Activated T-helper 17 cell treated with anti-CD3 and anti-CD28 coated beads, Interleukin-2, amount 50 U/mL, for 72 hours (primary cell): ENCODE measurements around the gene PDE11A. TPM values are rescaled to one million over a fixed set of nuclear protein-coding genes. Genes with fewer than 3 reads are reported as not detected.
A peak's percentile ranks its signal among the peaks of the same experiment; 100 is the strongest.

Experiments used
- ATAC-seq: fragments of 150-1000 bp; cut with Tn5 transposase; replicated peaks from 2 replicates; pipeline ENCODE4 v1.10.0; 2021; ENCODE audit warnings: mild to moderate bottlenecking, moderate library complexity
- H3K27ac Mint-ChIP-seq: one replicate; pipeline ENCODE4 v1.8.0; 2022; ENCODE audit warnings: mixed read lengths
- H3K27me3 Mint-ChIP-seq: one replicate; pipeline ENCODE4 v1.8.0; 2022; ENCODE audit warnings: mixed read lengths
- H3K36me3 Mint-ChIP-seq: one replicate; pipeline ENCODE4 v1.8.0; 2022; ENCODE audit warnings: low read depth, mild to moderate bottlenecking, mixed read lengths
- H3K4me1 Mint-ChIP-seq: one replicate; pipeline ENCODE4 v1.8.0; 2022; ENCODE audit warnings: mixed read lengths
- H3K4me3 Mint-ChIP-seq: one replicate; pipeline ENCODE4 v1.8.0; 2022; ENCODE audit warnings: mild to moderate bottlenecking, mixed read lengths
- H3K9me3 Mint-ChIP-seq: one replicate; pipeline ENCODE4 v1.8.0; 2022; ENCODE audit warnings: mixed read lengths
- total RNA-seq, 2 donors: library from RNA; stranded (reverse); gene quantifications; one replicate each; pipeline ENCODE4 v1.2.3, GENCODE V29; 2022

The PDE11A gene
- under 1 TPM in 1 of 2 donors, not detected in 1; 0.08 TPM for total RNA-seq

DNA sequence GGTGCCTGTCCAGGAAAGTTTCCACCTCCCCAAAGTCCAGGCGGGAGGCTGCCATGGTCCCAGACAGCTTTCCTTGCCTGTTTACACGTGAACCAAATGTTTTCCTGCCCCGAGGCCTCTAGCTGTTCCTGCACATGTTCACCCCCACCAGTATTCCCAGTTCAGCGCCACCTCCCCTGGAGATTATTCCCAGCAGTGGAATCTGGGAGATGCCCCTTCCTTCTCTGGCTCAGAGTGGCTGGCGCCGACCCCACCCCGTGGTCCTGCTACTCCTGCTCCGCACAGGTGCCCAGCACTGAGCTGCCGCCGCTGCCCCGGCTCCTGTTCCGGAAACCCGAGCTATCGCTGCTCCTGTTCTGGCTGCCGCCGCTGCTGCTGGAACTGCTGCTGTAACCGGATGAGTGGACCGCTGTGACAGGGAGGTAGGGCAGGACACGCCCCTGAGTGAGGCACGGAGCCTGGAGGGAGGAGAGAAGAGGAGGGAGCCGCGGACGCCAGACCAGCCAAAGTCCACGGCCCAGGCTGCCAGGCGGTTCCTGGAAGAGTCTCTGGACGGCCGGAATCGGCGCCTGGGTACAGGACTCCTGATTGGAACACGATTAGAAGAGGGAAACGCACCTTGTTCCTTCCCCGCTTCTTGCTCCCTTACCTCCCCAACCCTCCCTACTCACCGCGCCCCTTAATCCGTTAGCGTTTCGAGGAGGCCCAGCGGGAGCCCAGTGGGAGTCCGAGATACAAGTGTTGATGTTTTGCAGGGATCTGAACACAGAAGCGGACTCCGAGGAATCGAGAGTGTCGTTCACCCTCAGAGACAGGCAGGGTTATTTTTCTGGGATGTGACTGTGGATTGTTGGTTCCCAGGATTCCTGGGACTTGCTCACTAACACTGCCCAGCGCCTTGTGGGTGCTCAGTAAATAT lies at the start of gene PDE11A:
TSS of gene PDE11A (minus strand) at position 395 of the 919 bp plus-strand sequence. CDS start at position 55, 340 bp downstream.
- H3K27me3 Mint-ChIP-seq: peaks cover 44% of the 10 kb centered on the region
- no peaks in the 10 kb centered on the region for H3K9me3 Mint-ChIP-seq
- peak within 1 kb of the TSS; percentile 49 for H3K4me3 Mint-ChIP-seq
- H3K27ac Mint-ChIP-seq: no peak within 1 kb of the TSS
- H3K4me1 Mint-ChIP-seq: no peaks in the 10 kb centered on the region
- peak; percentile 90 for ATAC-seq
- no peaks in the 10 kb centered on the region for H3K36me3 Mint-ChIP-seq

DNA sequence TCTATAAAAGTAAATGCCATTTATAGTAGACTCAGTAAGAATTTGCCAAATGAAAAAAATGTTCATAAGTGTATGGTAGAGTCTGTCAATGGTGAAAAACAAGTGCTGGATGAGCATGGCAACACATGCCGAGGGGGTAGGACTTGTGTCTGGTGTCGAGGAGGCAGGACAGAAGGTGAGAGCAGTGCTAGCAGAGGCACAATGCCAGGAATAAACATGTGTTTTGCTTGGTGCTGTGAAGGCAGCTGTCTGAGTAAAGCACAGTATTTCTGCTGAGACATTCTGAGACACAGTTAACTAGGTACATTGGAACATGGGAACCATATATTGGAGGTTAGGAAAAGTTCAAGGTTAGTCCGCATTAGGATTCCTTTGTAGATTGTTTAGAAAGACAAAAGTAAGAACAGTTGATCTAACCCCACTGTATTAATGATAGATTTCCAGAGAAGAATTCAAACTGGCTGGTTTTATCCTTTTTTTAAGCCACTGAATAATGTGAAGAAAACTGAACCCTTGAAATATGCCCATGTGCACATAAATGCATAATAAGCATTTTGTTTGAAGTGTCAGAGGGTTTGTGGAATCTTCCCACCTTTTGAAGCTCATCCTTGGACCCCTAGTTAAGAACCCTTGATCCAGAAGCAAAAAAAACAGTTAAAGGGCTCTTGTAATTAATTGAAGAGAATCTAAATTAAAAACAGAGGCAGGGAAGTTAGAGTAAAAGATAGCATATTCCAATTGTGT lies 46.8 kb upstream of the PDE11A start:
- Mint-ChIP-seq H3K27me3 (no peaks in the 10 kb centered on the region), H3K27ac (peak overlapping the region; percentile 63), H3K4me1 (no peaks in the 10 kb centered on the region), H3K9me3 (no peaks in the 10 kb centered on the region), H3K4me3 (no peak overlapping the region), H3K36me3 (peaks cover 70% of the 10 kb centered on the region)
- ATAC-seq: no peak

DNA sequence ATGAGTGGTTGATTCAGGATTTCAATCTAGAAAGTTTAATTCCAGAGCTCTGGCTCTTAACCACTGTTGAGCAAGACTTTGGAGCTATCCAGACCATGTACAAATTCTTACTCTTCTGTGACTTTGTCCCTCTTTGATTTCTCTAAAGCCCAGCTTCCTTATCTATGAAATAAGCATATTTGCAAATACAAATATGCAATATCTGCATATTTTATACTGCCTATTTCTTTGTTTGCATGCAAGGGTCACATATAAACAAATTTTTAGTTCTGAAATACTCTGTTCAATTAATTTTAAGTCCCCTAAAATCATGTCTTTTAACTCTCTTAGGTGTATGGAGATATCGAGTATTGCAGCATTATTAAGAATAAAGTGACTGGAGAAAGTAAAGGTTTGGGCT lies 45.1 kb upstream of the PDE11A start:
- no peak for ATAC-seq
- H3K27me3 Mint-ChIP-seq: no peaks in the 10 kb centered on the region
- no peaks in the 10 kb centered on the region for H3K9me3 Mint-ChIP-seq
- H3K4me1 Mint-ChIP-seq: peaks cover 7% of the 10 kb centered on the region
- peaks cover 53% of the 10 kb centered on the region for H3K36me3 Mint-ChIP-seq
- H3K4me3 Mint-ChIP-seq: no peak overlapping the region
- no peak overlapping the region for H3K27ac Mint-ChIP-seq

DNA sequence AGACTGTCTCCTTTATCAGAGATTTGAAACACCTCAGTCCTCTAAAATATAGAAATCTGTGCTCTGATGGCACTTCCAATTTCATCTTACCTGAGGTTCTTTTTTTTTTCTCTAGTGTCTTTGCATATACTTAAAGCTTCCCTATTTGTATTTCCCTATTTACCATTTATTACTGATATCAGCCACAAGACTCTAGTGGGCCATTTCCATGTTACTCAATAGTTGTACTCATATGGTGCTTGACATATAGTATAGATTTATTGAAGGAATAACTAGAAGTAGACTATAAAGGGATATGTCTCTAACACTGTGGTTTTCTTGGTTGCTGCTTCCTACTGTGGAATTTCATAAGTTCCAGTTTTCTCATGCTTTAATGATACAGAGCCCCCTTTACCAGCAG lies 42.7 kb upstream of the PDE11A start:
- Mint-ChIP-seq H3K4me3 (no peak overlapping the region), H3K9me3 (no peaks in the 10 kb centered on the region), H3K27ac (no peak overlapping the region), H3K4me1 (peaks cover 12% of the 10 kb centered on the region), H3K36me3 (peaks cover 29% of the 10 kb centered on the region), H3K27me3 (no peaks in the 10 kb centered on the region)
- ATAC-seq: no peak

- no peaks in the 10 kb centered on the region for H3K9me3 Mint-ChIP-seq
- H3K4me1 Mint-ChIP-seq: peaks cover 12% of the 10 kb centered on the region
- ATAC-seq: no peak
- H3K27me3 Mint-ChIP-seq: no peaks in the 10 kb centered on the region
- H3K27ac Mint-ChIP-seq: peak overlapping the region; percentile 70
- H3K36me3 Mint-ChIP-seq: peaks cover 21% of the 10 kb centered on the region
- peak overlapping the region; percentile 88 for H3K4me3 Mint-ChIP-seq
Observed at GRCh38 chr2:178114462-178114861, 41.9 kb upstream of the PDE11A start.

- Mint-ChIP-seq H3K4me3 (peak within 1 kb of the TSS; percentile 88), H3K27me3 (no peaks in the 10 kb centered on the region), H3K27ac (peak within 1 kb of the TSS; percentile 84), H3K4me1 (peaks cover 12% of the 10 kb centered on the region), H3K9me3 (no peaks in the 10 kb centered on the region), H3K36me3 (peaks cover 3% of the 10 kb centered on the region)
- ATAC-seq: peak; percentile 96
Observed at GRCh38 chr2:178112202-178113152, 39.9 kb upstream of the PDE11A start, which contains the start of gene RBM45. Gene RBM45, plus strand, starts transcription at chr2:178112437. Its CDS starts 110 bp downstream, at chr2:178112547.

DNA sequence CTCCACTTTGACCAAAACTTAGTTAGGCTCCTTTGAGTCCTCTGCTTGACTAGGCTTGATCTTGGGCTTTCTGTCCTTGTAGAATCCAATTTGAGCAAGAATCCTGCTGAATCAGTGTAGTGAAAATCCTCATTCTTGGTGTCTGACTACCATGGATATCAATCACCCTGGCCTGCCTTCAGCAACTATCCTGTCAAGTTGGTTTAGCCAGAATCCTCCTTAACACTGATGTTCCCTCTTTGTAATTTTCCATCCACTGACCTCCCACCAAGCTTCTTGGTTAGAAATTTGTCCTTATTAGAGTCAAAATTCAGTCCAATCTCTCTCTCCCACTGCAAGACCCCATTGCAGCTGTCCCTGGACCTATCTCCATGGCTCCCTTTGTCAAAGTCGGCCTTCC lies 39.2 kb upstream of the PDE11A start:
- ATAC-seq: peak; percentile 4
- H3K27ac Mint-ChIP-seq: peak overlapping the region; percentile 84
- no peaks in the 10 kb centered on the region for H3K9me3 Mint-ChIP-seq
- no peaks in the 10 kb centered on the region for H3K36me3 Mint-ChIP-seq
- H3K4me1 Mint-ChIP-seq: peaks cover 12% of the 10 kb centered on the region
- no peaks in the 10 kb centered on the region for H3K27me3 Mint-ChIP-seq
- peak overlapping the region; percentile 88 for H3K4me3 Mint-ChIP-seq

GRCh38 chr2:178110681-178111080 lies 38.1 kb upstream of the PDE11A start:
- no peak overlapping the region for H3K4me3 Mint-ChIP-seq
- peaks cover 12% of the 10 kb centered on the region for H3K4me1 Mint-ChIP-seq

DNA sequence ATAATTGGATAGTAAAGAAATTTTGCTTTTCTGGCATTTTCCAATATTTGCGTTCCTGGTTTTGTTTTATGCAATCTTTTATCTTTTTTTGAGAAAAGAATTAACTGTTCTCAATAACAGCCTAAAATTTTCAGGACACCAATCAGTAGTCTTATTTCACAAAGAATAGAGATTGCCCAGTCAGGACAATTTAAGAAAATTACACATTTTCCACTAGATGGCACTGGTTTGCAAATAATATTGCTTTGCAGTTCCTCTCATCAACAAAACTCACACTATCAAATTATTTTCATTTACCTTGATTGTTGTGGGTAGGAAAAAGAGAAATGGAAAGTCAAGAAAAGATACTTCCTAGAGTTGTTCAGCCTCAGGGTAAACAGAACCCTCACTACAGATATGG lies 37.2 kb upstream of the PDE11A start:
- H3K36me3 Mint-ChIP-seq: no peaks in the 10 kb centered on the region
- ATAC-seq: no peak
- no peak overlapping the region for H3K27ac Mint-ChIP-seq
- no peak overlapping the region for H3K4me3 Mint-ChIP-seq
- H3K4me1 Mint-ChIP-seq: peaks cover 12% of the 10 kb centered on the region
- H3K27me3 Mint-ChIP-seq: no peaks in the 10 kb centered on the region
- no peaks in the 10 kb centered on the region for H3K9me3 Mint-ChIP-seq

More at GRCh38 chr2:178110681-178111080, 38.1 kb upstream of the PDE11A start:
- Mint-ChIP-seq H3K27ac (no peak overlapping the region), H3K36me3 (no peaks in the 10 kb centered on the region), H3K9me3 (no peaks in the 10 kb centered on the region), H3K27me3 (no peaks in the 10 kb centered on the region)
- no peak for ATAC-seq

GRCh38 chr2:178108176-178108575 lies 35.6 kb upstream of the PDE11A start:
- Mint-ChIP-seq H3K27ac (no peak overlapping the region), H3K27me3 (no peaks in the 10 kb centered on the region), H3K4me3 (no peak overlapping the region), H3K9me3 (no peaks in the 10 kb centered on the region), H3K36me3 (no peaks in the 10 kb centered on the region), H3K4me1 (peaks cover 7% of the 10 kb centered on the region)
- ATAC-seq: no peak

DNA sequence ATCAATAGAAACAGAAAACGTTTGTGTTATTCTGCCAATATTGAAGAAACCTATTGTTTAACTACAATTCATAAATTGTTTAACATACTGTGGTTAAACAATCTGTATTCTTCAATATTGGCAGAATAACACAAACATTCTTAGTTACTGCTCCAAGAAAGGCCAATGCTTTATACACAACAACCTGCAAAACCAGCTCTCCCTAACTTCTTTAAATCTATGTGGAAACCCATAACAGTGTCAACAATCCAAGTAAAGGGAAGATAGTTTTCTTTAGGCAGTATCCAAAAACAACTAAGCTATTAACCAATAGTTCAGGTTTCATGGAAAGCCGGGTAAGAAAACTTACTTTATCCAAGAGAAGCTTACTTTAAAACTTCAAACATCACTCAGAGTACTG lies 33.5 kb upstream of the PDE11A start:
- no peaks in the 10 kb centered on the region for H3K36me3 Mint-ChIP-seq
- H3K4me3 Mint-ChIP-seq: no peak overlapping the region
- no peak for ATAC-seq
- H3K9me3 Mint-ChIP-seq: no peaks in the 10 kb centered on the region
- H3K27ac Mint-ChIP-seq: no peak overlapping the region
- no peaks in the 10 kb centered on the region for H3K4me1 Mint-ChIP-seq
- H3K27me3 Mint-ChIP-seq: no peaks in the 10 kb centered on the region

- H3K27ac Mint-ChIP-seq: no peak overlapping the region
- H3K4me1 Mint-ChIP-seq: no peaks in the 10 kb centered on the region
- H3K27me3 Mint-ChIP-seq: no peaks in the 10 kb centered on the region
- no peak overlapping the region for H3K4me3 Mint-ChIP-seq
- no peaks in the 10 kb centered on the region for H3K36me3 Mint-ChIP-seq
- no peak for ATAC-seq
- no peaks in the 10 kb centered on the region for H3K9me3 Mint-ChIP-seq
Observed at GRCh38 chr2:178105566-178105965, 33.0 kb upstream of the PDE11A start.

GRCh38 chr2:178101321-178102079 lies 28.9 kb upstream of the PDE11A start:
- no peak overlapping the region for H3K27ac Mint-ChIP-seq

More at GRCh38 chr2:178101321-178102079, 28.9 kb upstream of the PDE11A start:
- ATAC-seq: peak; percentile 35
- H3K36me3 Mint-ChIP-seq: no peaks in the 10 kb centered on the region
- no peaks in the 10 kb centered on the region for H3K4me1 Mint-ChIP-seq
- H3K4me3 Mint-ChIP-seq: no peak overlapping the region
- H3K9me3 Mint-ChIP-seq: no peaks in the 10 kb centered on the region
- peaks cover 3% of the 10 kb centered on the region for H3K27me3 Mint-ChIP-seq
